ENCODE data around the gene SGCD.

Gene SGCD

DNA sequence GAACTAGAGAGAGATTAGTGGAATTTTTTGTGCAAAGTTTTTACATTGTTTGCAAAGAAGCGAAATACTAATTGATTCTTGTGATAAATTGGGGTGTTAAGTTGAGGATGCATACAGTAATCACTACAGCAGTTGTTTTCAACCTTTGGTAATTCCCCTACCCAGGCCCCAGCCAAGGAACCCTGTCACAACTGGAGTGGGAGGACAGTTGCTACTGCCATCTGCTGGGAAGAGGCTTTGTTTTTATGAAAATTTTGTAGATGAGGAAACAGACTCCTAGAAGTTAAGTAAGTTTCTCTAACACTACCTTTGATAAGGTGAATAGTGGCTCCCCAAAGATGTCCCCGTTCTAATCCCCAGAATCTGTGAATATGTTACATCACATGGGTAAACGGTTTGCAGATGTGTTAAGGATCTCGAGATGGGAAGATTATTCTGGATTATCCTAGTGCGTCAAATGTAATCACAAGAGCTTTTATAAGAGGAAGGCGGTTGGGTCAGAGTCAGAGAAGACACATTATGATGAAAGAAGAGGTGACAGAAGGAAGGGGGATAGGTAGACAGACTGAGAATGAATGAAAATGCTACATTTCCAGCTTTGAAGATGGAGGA, 489.1 kb downstream of the SGCD start:
- Histone ChIP-seq H3K4me1 (no peaks in the 10 kb centered on the region), H3K27ac (no peak overlapping the region), H3K79me2 (no peaks in the 10 kb centered on the region), H3K4me2 (ENCODE audit: low read length) (no peak overlapping the region), H3K4me3 (ENCODE audit: low read depth, low read length) (no peak overlapping the region), H2AFZ (no peak overlapping the region), H3K9me3 (ENCODE audit: control insufficient read depth, low read length) (no peaks in the 10 kb centered on the region), H3K36me3 (ENCODE audit: control insufficient read depth, insufficient read depth, low read length) (no peaks in the 10 kb centered on the region), H3K27me3 (ENCODE audit: control insufficient read depth, insufficient read depth, low read length) (no peaks in the 10 kb centered on the region), H3K9ac (no peak overlapping the region)
- TF ChIP-seq, protein P1, sequence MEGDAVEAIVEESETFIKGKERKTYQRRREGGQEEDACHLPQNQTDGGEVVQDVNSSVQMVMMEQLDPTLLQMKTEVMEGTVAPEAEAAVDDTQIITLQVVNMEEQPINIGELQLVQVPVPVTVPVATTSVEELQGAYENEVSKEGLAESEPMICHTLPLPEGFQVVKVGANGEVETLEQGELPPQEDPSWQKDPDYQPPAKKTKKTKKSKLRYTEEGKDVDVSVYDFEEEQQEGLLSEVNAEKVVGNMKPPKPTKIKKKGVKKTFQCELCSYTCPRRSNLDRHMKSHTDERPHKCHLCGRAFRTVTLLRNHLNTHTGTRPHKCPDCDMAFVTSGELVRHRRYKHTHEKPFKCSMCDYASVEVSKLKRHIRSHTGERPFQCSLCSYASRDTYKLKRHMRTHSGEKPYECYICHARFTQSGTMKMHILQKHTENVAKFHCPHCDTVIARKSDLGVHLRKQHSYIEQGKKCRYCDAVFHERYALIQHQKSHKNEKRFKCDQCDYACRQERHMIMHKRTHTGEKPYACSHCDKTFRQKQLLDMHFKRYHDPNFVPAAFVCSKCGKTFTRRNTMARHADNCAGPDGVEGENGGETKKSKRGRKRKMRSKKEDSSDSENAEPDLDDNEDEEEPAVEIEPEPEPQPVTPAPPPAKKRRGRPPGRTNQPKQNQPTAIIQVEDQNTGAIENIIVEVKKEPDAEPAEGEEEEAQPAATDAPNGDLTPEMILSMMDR (IDR thresholded peaks at IDR 0.05), result peak; percentile 38
